NCI-H446 (cell line): ENCODE measurements around the gene RFX7.

Experiments
- DNase-seq, 2 experiments: peaks; one replicate each; lab custom pipeline; 2025; lab: John Stamatoyannopoulos, UW

RFX7 gene

GRCh38 chr15:56045068-56045748 is 198.5 kb downstream of the RFX7 start:
- DNase-seq: no peak

DNA sequence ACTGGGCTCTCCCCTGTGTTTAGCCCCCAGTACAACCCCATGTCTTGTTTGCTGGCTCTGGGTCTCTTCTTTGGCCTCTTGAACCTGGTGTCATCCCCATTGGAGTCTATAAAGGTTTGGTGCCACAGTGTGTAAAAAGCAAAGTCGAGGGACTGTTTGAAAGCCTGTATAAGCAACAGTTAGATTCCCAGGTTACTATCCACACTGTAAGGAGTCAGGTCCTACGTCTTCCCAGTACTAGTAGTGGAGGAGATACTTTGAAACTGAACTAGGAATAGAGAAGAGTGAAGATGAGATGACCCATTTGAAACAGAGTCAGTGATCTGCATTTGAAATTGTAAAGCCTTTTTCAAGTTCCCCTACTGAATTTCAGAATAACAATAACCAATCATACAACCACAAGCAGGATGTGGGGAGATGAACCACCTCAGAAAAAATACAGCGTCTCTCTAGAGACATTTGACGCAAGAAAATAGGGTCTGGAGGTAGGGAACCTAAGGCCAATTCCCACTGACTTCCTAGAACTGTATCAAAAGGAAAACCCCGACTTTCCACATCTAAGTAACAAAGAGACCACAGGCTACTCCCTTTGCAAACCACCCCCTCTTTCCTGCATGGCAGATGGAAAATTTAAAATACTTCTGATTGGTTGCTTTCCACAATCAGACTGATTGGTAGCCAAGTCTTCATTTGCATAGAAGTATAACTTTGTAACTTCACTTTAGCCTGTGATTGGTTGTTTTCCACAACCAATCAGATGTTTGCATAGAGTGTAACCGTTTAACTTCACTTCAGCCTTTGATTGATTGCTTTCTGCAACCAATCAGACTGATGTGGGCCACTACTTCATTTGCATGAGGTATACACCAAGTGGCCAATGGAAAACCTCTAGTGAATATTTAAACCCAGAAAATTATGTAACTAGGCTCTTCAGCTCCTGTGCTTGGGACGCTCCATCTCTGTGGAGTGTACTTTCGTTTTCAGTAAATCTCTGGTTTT is 200.4 kb downstream of the RFX7 start:
- DNase-seq: no peak

DNA sequence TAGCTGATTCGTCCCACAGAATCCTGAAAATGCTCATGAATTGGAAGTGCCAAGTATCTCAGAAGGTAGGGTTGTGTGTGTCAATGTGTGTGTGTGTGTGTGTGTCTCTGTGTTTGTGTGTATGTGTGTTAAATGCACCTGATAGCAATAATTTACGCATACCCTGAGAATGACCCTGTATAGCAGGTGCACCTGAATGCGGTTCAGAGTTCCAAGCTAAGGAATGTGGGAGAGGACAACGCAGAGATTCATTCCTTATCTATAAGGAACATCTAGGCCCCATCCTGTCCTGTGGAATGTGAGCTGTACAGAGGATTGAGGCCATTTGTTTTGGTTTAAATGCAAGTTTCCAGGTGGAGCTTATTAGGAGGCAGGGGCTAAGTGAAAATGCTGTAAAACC is 201.2 kb downstream of the RFX7 start:
- DNase-seq: no peak

- no peak for DNase-seq
These were observed 201.6 kb downstream of the RFX7 start for GRCh38 chr15:56042031-56042430.

DNA sequence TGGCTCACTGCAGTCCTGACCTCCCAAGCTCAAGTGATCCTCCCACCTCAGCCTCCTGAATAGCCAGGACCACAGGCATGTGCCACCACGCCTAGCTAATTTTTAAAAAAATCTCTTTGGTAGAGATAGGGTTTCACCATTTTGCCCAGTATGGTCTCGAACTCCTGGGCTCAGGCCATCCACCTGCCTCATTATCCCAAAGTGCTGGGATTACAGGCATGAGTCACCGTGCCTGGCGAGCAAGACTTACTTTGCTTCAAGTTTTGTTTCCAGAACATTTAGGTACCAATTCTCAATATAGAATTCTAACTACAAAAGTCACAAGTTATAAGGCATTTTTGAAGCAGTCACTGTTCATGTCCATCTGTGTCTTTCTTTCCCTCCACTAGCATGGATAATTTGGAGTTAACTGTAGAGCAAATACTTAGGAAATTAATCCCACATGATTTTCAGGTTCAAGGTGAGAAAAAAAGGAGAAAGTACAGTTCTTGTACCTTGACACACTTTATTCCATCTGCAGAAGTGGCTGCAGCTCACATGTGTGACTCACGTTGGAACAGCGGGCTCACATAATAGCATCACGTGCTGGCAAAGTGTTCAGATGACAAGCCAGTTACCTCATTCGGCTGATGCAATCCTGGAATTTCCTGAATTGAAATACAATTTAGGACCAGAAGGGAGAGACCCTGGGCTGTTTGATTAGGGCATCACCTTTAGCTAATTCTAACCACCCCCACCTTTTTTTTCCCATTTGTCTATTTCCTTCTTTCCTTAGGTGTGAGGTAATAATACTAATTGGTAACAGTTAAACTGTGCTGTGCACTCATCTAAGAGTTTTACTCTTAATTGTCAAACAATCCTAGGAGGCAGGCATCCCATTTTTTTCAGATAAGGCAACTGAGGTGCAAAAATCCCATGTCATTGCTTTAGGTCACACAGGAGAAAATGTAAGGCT is 203.3 kb downstream of the RFX7 start:
- peak in 1 of 2 experiments; percentile 30 for DNase-seq

DNA sequence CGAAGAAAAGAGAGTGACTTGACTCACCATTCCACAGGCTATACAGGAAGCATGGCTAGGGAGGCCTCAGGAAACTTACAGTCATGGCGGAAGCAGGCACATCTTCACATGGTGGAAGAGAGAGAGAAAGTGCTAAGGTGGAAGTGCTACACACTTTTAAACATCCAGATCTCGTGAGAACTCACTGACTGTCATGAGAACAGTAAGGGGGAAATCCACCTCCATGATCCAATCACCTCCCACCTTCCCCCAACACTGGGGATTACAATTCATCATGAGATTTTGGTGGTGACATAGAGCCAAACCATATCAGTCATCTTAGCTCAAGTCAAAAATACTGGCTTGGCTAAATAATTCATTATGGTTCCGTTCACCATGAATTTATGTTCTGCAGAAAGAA is 205.0 kb downstream of the RFX7 start:
- no peak for DNase-seq

GRCh38 chr15:56038015-56038414 is 205.7 kb downstream of the RFX7 start:
- DNase-seq: no peak
